Neural progenitor cell (in vitro differentiated cells): ENCODE measurements around the gene NEDD1. TPM values are rescaled to one million over a fixed set of nuclear protein-coding genes. Genes with fewer than 3 reads are reported as not detected.

Experiments used
- DNase-seq: peaks from one replicate; pipeline ENCODE4 v3.0.0-alpha.2; 2016; ENCODE audit warnings: low spot score
- H2AFZ ChIP-seq: fragments of 200-600 bp; sonication (generic); replicated peaks from 2 replicates; pipeline ENCODE4 v1.6.1; 2016; ENCODE audit warnings: antibody characterized with exemption
- H3F3A ChIP-seq: fragments of 200-600 bp; sonication (generic); 2 replicates; pipeline ENCODE4 v1.6.1; 2016; ENCODE audit warnings: antibody characterized with exemption, low read depth
- H3K27ac ChIP-seq: fragments of 200-600 bp; sonication (generic); 2 replicates; pipeline ENCODE4 v1.5.1; 2016; ENCODE audit warnings: mild to moderate bottlenecking
- H3K27me3 ChIP-seq: fragments of 200-600 bp; sonication (generic); 2 replicates; pipeline ENCODE4 v1.6.1; 2016; ENCODE audit warnings: mild to moderate bottlenecking, moderate library complexity
- H3K36me3 ChIP-seq: fragments of 200-600 bp; sonication (generic); 2 replicates; pipeline ENCODE4 v1.5.1; 2016
- H3K4me1 ChIP-seq: fragments of 200-600 bp; sonication (generic); 2 replicates; pipeline ENCODE4 v1.6.1; 2016; ENCODE audit warnings: mixed run types
- H3K4me2 ChIP-seq: fragments of 200-600 bp; sonication (generic); 2 replicates; pipeline ENCODE4 v1.6.1; 2016
- H3K4me3 ChIP-seq: fragments of 200-600 bp; sonication (generic); 2 replicates; pipeline ENCODE4 v1.5.1; 2016
- H3K79me2 ChIP-seq: fragments of 200-600 bp; sonication (generic); 2 replicates; pipeline ENCODE4 v1.6.1; 2016; ENCODE audit warnings: low read depth
- H3K9ac ChIP-seq: fragments of 200-600 bp; sonication (generic); 2 replicates; pipeline ENCODE4 v1.6.1; 2016
- H3K9me3 ChIP-seq: fragments of 200-600 bp; sonication (generic); 2 replicates; pipeline ENCODE4 v1.5.1; 2016; ENCODE audit warnings: low read depth
- H4K20me1 ChIP-seq: fragments of 200-600 bp; sonication (generic); 2 replicates; pipeline ENCODE4 v1.6.1; 2016; ENCODE audit warnings: low read depth
- H3K27ac Mint-ChIP-seq: 3 replicates; pipeline ENCODE4 v1.8.0; 2021; ENCODE audit warnings: mixed read lengths
- H3K27me3 Mint-ChIP-seq: 2 replicates; pipeline ENCODE4 v1.8.0; 2022; ENCODE audit warnings: low read depth, mild to moderate bottlenecking, inconsistent platforms, moderate library complexity, mixed read lengths; ENCODE audit not compliant: insufficient read depth
- H3K36me3 Mint-ChIP-seq: 3 replicates; pipeline ENCODE4 v1.8.0; 2021; ENCODE audit warnings: mixed read lengths
- H3K4me1 Mint-ChIP-seq: 3 replicates; pipeline ENCODE4 v1.8.0; 2021; ENCODE audit warnings: mixed read lengths
- H3K4me3 Mint-ChIP-seq: 3 replicates; pipeline ENCODE4 v1.8.0; 2021; ENCODE audit warnings: mild to moderate bottlenecking, moderate library complexity, mixed read lengths
- H3K9me3 Mint-ChIP-seq: 3 replicates; pipeline ENCODE4 v1.8.0; 2020; ENCODE audit warnings: mixed read lengths
- EZH2 ChIP-seq: fragments of 200-600 bp; sonication (generic); IDR thresholded peaks from 2 replicates; pipeline ENCODE4 v1.6.1; 2017; ENCODE audit warnings: antibody characterized with exemption, mild to moderate bottlenecking, moderate library complexity
- EZH2phosphoT487 ChIP-seq: fragments of 200-600 bp; sonication (generic); IDR thresholded peaks from 2 replicates; pipeline ENCODE4 v1.6.1; 2017; ENCODE audit warnings: antibody characterized with exemption
- small RNA-seq: library from RNA; depleted of rRNA; stranded (forward); fragments of <200 nt; gene quantifications from one replicate; pipeline ENCODE3, GENCODE V24; 2015
- total RNA-seq: library from RNA; depleted of rRNA; stranded (reverse); fragments of >200 nt; gene quantifications from 2 replicates; pipeline ENCODE4 v1.2.3, GENCODE V29; 2015; ENCODE audit warnings: low replicate concordance
- TF ChIP-seq, protein P1 (sequence below): fragments of 200-600 bp; sonication (generic); IDR thresholded peaks from 2 replicates; pipeline ENCODE4 v1.5.1; 2017; ENCODE audit warnings: antibody characterized with exemption, mild to moderate bottlenecking

Gene NEDD1
- total RNA-seq, 1 donor from 2014 or later, result 115 TPM

DNA sequence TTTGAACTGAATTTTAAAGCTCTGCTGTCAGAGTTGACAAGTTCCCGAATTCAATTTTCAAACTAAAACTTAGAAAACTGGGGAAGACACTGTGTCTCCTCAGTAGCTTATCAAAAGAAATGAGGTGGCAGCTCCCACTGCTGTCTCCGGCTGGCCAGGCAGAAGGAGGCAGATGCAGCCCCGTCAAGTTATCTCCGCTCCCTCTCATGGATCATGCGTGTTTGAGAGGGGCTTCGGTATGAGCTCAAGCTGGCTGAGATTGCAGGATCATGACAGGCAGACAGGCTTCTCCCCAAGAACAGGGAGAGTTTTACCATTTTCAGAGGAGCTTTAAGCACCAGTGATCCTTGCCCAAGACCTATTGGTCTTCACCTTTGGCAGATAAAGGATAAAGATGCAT is 88.8 kb downstream of the NEDD1 start:
- Histone ChIP-seq H3K79me2 (no peaks in the 10 kb centered on the region), H3K4me3 (no peak overlapping the region), H3K9ac (no peak overlapping the region), H3F3A (peaks cover 5% of the 10 kb centered on the region), H3K27ac (no peak overlapping the region), H3K36me3 (no peaks in the 10 kb centered on the region), H2AFZ (peak overlapping the region; percentile 9), H3K9me3 (no peaks in the 10 kb centered on the region), H3K27me3 (no peaks in the 10 kb centered on the region), H3K4me1 (peaks cover 40% of the 10 kb centered on the region), H4K20me1 (no peaks in the 10 kb centered on the region), H3K4me2 (no peak overlapping the region)
- TF ChIP-seq, protein P1, sequence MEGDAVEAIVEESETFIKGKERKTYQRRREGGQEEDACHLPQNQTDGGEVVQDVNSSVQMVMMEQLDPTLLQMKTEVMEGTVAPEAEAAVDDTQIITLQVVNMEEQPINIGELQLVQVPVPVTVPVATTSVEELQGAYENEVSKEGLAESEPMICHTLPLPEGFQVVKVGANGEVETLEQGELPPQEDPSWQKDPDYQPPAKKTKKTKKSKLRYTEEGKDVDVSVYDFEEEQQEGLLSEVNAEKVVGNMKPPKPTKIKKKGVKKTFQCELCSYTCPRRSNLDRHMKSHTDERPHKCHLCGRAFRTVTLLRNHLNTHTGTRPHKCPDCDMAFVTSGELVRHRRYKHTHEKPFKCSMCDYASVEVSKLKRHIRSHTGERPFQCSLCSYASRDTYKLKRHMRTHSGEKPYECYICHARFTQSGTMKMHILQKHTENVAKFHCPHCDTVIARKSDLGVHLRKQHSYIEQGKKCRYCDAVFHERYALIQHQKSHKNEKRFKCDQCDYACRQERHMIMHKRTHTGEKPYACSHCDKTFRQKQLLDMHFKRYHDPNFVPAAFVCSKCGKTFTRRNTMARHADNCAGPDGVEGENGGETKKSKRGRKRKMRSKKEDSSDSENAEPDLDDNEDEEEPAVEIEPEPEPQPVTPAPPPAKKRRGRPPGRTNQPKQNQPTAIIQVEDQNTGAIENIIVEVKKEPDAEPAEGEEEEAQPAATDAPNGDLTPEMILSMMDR, result no peak
- TF ChIP-seq EZH2phosphoT487 (no peak), EZH2 (no peak)
- Mint-ChIP-seq H3K36me3 (peaks cover 20% of the 10 kb centered on the region), H3K9me3 (peaks cover 23% of the 10 kb centered on the region), H3K27me3 (peaks cover 7% of the 10 kb centered on the region), H3K4me1 (peaks cover 49% of the 10 kb centered on the region), H3K27ac (peak overlapping the region; percentile 96), H3K4me3 (no peak overlapping the region)
- DNase-seq, result no peak

DNA sequence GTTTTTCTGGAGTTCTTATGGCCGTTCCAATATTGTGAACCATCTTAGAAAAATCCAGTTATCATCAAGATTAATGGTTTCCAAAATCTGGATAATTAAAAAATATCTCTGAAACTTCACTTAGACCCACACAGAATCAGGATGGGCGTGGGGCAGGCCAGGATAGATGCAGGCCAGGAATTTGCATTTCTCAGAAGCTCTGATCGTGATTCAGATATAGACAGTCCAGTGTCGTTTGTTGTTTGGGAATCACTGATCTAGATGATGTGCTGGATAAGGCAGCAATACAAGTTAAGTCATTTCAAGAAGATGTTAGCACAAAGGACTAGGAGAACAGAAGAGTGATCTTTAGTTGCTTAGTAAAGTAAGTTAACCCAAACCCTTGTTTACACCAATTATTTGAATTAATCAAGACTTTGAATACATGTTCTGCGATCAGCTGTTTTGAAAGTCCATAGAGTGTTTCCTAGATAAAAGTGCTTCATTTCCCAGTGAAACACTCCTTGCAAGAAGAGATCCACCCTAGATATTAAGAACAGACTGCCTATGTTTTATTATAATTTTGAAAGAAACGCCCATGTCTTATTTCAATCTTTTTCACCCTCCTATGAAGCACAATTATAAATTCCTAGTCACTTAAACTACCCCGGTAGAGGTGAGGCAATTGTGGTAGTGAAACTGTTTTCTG is 90.9 kb downstream of the NEDD1 start:
- H3K4me3 ChIP-seq, result no peak overlapping the region
- no peak for DNase-seq
- peaks cover 33% of the 10 kb centered on the region for H3K4me1 ChIP-seq
- no peaks in the 10 kb centered on the region for H3F3A ChIP-seq
- no peak overlapping the region for H3K27ac ChIP-seq
- Mint-ChIP-seq H3K27me3 (peaks cover 10% of the 10 kb centered on the region), H3K27ac (no peak overlapping the region), H3K36me3 (peaks cover 23% of the 10 kb centered on the region), H3K4me3 (no peak overlapping the region), H3K4me1 (peaks cover 37% of the 10 kb centered on the region), H3K9me3 (peaks cover 25% of the 10 kb centered on the region)
- H3K79me2 ChIP-seq, result no peaks in the 10 kb centered on the region
- no peak overlapping the region for H2AFZ ChIP-seq
- no peaks in the 10 kb centered on the region for H3K9me3 ChIP-seq
- H4K20me1 ChIP-seq, result no peaks in the 10 kb centered on the region
- no peak overlapping the region for H3K9ac ChIP-seq
- TF ChIP-seq EZH2phosphoT487, result no peak
- no peak for TF ChIP-seq EZH2
- TF ChIP-seq, protein P1, result no peak
- H3K4me2 ChIP-seq, result no peak overlapping the region
- no peaks in the 10 kb centered on the region for H3K27me3 ChIP-seq
- no peaks in the 10 kb centered on the region for H3K36me3 ChIP-seq

DNA sequence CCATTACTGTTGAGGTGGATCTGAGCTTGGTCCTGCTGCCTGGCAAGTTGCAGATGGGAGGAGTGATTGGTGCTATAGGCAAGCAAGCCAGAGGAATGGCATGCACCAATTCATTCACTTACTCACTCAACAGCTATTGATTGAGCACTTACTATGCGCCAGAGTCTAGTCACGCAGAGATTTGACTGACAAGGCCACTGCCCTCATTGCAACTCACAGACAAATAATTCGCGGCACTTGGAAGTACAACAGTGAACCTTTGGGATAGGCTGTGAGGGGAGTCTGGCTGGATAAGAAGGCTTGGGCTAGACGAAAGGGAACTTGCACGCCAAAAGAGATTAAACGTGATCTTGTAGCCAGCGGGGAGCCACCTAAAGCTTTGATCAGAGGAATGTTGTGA is 96.2 kb downstream of the NEDD1 start:
- Histone ChIP-seq H3K27ac (no peak overlapping the region), H3K27me3 (no peaks in the 10 kb centered on the region), H4K20me1 (no peaks in the 10 kb centered on the region), H3K4me2 (no peak overlapping the region), H3K79me2 (no peaks in the 10 kb centered on the region), H3K9ac (no peak overlapping the region), H3K4me3 (no peak overlapping the region), H3K4me1 (peaks cover 37% of the 10 kb centered on the region), H3K9me3 (no peaks in the 10 kb centered on the region), H3K36me3 (no peaks in the 10 kb centered on the region), H2AFZ (no peak overlapping the region), H3F3A (peaks cover 19% of the 10 kb centered on the region)
- H3K27me3 Mint-ChIP-seq, result peaks cover 8% of the 10 kb centered on the region
- no peak for DNase-seq
- peaks cover 22% of the 10 kb centered on the region for H3K36me3 Mint-ChIP-seq
- TF ChIP-seq EZH2phosphoT487 (no peak), EZH2 (no peak)
- TF ChIP-seq, protein P1, result no peak
- H3K9me3 Mint-ChIP-seq, result peaks cover 23% of the 10 kb centered on the region
- peak overlapping the region; percentile 95 for H3K27ac Mint-ChIP-seq
- H3K4me3 Mint-ChIP-seq, result peak overlapping the region; percentile 18
- H3K4me1 Mint-ChIP-seq, result peaks cover 51% of the 10 kb centered on the region

Small RNAs within 50 kb of the gene (small RNA-seq; reads per million reads assigned to genes)
- gene RF00019, result not detected
